Uterus (tissue), 4 donors: ENCODE measurements around the gene CASKIN1. TPM values are rescaled to one million over a fixed set of nuclear protein-coding genes. Genes with fewer than 3 reads are reported as not detected.

Experiments
- DNase-seq, 2 donors: peaks; one replicate each; pipeline ENCODE4 v3.0.0-alpha.2; 2019 to 2020
- H3K27ac ChIP-seq, 2 donors: fragments of 200-600 bp; sonication (generic); 1 replicate in 1 of 2; 2 replicates in 1 of 2; pipeline ENCODE4 v1.5.1; 2016 to 2018
- H3K27me3 ChIP-seq, 2 donors: fragments of 200-600 bp; sonication (generic); one replicate each; pipeline ENCODE4 v1.5.1; 2018 to 2019; ENCODE audit warnings: control low read depth in 1 of 2
- H3K36me3 ChIP-seq, 2 donors: fragments of 200-600 bp; sonication (generic); one replicate each; pipeline ENCODE4 v1.5.1; 2019; ENCODE audit warnings: control low read depth in 1 of 2
- H3K4me1 ChIP-seq, 2 donors: fragments of 200-600 bp; sonication (generic); one replicate each; pipeline ENCODE4 v1.5.1; 2018 to 2019; ENCODE audit warnings: control low read depth in 1 of 2
- H3K4me3 ChIP-seq, 2 donors: fragments of 200-600 bp; sonication (generic); 1 replicate in 1 of 2; 2 replicates in 1 of 2; pipeline ENCODE4 v1.5.1; 2018 to 2019; ENCODE audit warnings: mild to moderate bottlenecking in 1 of 2
- H3K9me3 ChIP-seq, 2 donors: fragments of 200-600 bp; sonication (generic); one replicate each; pipeline ENCODE4 v1.5.1; 2019; ENCODE audit warnings: control low read depth in 1 of 2
- POLR2A ChIP-seq, 2 donors: fragments of 450-650 bp; IDR thresholded peaks; one replicate each; pipeline ENCODE4 v1.6.1; 2016; ENCODE audit warnings: antibody characterized with exemption in 2 of 2, mild to moderate bottlenecking in 1 of 2, moderate library complexity in 1 of 2
- intact Hi-C: fragments of 100-400 bp; cut with DNase I; formaldehyde crosslinking; loops from one replicate; pipeline ENCODE4 v1.15.1; 2023; ENCODE audit warnings: low total_unique reads
- total RNA-seq, 4 donors: library from RNA; depleted of rRNA in 3 of 4; stranded (reverse); fragments of >200 nt in 3 of 4; gene quantifications; one replicate each; pipeline versions ENCODE4 v1.1.0 to v1.2.4, GENCODE V29; 2014 to 2023
- TF ChIP-seq, protein P1 (sequence below), 4 experiments: fragments of 200-600 bp in 2 of 4; fragments of 450-650 bp in 2 of 4; sonication (generic) in 2 of 4; IDR thresholded peaks; one replicate each; pipeline ENCODE4 v1.5.1; 2016 to 2019; ENCODE audit warnings: antibody characterized with exemption in 4 of 4, mild to moderate bottlenecking in 2 of 4, moderate library complexity in 1 of 4
- donor health status: DM: yes; HTN: yes; CAD: no.

Gene CASKIN1
- total RNA-seq, 4 donors from 2014 or later = 0.40 to 2.7 TPM; not detected in 2

DNA sequence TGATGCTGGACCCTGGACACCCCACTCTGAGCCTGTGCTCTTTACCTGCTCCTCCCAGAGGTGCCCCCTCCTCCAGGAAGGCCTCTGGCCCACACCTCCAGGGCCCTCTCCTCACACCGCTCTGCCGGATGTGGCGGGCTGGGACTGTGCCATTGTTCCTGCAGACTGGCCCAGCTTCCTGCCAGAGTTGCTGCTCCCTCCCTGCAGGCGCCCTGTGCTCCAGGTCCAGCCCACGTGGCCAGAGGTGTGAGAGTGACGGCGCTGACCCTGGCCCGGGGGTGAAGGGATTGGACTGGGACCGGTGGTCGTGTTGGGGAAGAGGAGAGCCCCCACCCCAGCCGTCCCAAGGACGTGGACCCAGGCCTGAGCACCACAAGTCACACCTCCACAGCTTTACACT, 32.7 kb upstream of the CASKIN1 start:
- Histone ChIP-seq H3K36me3 (no peaks in the 10 kb centered on the region), H3K9me3 (no peaks in the 10 kb centered on the region), H3K27ac (no peak overlapping the region), H3K4me1 (peaks cover 0 to 12% of the 10 kb centered on the region in 2 donors), H3K4me3 (no peak overlapping the region), H3K27me3 (no peaks in the 10 kb centered on the region)
- TF ChIP-seq POLR2A (IDR thresholded peaks at IDR 0.05) = no peak
- TF ChIP-seq, protein P1, sequence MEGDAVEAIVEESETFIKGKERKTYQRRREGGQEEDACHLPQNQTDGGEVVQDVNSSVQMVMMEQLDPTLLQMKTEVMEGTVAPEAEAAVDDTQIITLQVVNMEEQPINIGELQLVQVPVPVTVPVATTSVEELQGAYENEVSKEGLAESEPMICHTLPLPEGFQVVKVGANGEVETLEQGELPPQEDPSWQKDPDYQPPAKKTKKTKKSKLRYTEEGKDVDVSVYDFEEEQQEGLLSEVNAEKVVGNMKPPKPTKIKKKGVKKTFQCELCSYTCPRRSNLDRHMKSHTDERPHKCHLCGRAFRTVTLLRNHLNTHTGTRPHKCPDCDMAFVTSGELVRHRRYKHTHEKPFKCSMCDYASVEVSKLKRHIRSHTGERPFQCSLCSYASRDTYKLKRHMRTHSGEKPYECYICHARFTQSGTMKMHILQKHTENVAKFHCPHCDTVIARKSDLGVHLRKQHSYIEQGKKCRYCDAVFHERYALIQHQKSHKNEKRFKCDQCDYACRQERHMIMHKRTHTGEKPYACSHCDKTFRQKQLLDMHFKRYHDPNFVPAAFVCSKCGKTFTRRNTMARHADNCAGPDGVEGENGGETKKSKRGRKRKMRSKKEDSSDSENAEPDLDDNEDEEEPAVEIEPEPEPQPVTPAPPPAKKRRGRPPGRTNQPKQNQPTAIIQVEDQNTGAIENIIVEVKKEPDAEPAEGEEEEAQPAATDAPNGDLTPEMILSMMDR (IDR thresholded peaks at IDR 0.05) = no peak
- intact Hi-C loops = no loop called here
- DNase-seq = no peak

DNA sequence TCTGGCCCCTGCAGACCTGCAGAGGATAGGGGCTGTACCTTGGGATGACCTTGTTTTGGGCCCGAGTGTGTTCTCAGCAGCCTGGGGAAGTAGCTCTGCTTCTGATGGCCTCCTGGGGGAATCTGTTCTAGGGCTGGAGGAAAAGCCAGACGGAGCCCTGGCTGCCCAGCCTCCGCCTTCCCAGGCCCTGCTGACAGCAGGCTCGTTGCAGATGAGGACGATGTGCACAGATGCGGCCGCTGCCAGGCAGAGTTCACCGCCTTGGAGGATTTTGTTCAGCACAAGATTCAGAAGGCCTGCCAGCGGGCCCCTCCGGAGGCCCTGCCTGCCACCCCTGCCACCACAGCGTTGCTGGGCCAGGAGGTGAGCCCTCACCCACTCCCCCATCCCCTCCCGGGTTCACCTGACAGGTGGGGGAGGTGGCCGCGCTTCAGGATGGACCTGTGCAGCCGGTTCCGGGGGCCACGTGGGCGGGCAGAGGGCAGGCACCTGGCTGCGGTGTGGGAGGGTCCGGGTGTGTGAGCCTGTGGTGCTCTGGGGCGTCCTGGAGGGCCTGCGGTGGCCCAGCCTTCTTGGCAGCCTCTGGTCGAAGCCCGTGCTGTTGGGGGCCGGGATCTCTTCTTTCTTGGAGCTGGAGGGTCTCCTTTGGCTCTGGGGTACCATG, 31.9 kb upstream of the CASKIN1 start:
- H3K4me1 ChIP-seq = peaks cover 0 to 13% of the 10 kb centered on the region in 2 donors
- H3K4me3 ChIP-seq = no peak overlapping the region
- TF ChIP-seq POLR2A (IDR thresholded peaks at IDR 0.05) = no peak
- TF ChIP-seq, protein P1 (IDR thresholded peaks at IDR 0.05) = no peak
- DNase-seq = no peak
- no peaks in the 10 kb centered on the region for H3K36me3 ChIP-seq
- H3K27ac ChIP-seq = no peak overlapping the region
- intact Hi-C loops = no loop called here
- H3K9me3 ChIP-seq = no peaks in the 10 kb centered on the region
- H3K27me3 ChIP-seq = no peaks in the 10 kb centered on the region

DNA sequence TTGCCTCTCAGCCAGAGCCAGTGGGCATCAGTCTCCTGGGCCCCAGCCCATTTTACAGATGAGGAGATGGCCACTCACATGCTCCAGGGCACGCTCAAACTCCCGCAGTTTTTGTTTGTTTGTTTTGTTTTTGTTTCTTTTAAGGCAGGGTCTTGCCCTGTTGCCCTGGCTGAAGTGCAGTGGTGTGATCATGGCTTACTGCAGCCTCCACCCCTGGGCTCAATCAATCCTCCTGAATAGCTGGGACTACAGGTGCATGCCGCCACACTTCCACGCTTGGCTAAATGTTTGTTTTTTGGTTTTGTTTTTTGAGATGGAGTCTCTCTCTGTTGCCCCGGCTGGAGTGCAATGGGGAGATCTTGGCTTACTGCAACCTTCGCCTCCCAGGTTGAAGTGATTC, 30.5 kb upstream of the CASKIN1 start:
- intact Hi-C loops = no loop called here
- Histone ChIP-seq H3K27me3 (no peaks in the 10 kb centered on the region), H3K36me3 (no peaks in the 10 kb centered on the region), H3K9me3 (no peaks in the 10 kb centered on the region), H3K4me3 (no peak overlapping the region), H3K4me1 (peaks cover 0 to 13% of the 10 kb centered on the region in 2 donors), H3K27ac (no peak overlapping the region)
- TF ChIP-seq POLR2A (IDR thresholded peaks at IDR 0.05) = no peak
- DNase-seq = no peak

DNA sequence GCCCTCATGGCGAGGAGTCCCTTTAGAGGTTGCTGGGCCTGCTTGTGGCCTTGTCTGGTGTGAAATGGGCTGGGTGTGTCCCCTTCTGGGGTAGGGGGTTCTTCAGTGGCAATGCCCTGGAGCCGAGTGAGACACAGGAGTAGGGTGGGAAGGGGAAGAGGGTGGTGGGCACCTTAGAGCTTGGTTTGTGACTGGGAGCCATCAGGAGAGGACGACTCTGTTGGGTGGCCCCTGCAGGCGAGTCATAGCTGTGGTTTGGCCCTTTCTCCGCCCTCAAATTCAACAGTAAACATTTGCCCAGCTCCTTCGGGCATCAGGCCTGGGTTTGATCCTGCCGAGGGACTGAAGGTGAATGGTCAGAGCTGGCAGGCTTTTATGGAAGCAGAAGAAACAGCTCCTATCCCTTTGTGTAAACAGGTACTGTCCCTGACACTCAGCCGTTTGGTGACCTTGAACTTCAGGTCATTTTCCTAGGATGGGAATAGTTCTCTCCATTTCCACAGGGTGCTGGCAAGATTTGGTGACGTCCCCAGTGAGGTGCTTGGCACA, 29.9 kb upstream of the CASKIN1 start:
- intact Hi-C loops = no loop called here
- DNase-seq = no peak
- no peak for TF ChIP-seq POLR2A (IDR thresholded peaks at IDR 0.05)
- TF ChIP-seq, protein P1 (IDR thresholded peaks at IDR 0.05) = no peak
- peaks cover 0 to 13% of the 10 kb centered on the region in 2 donors for H3K4me1 ChIP-seq
- no peaks in the 10 kb centered on the region for H3K27me3 ChIP-seq
- H3K4me3 ChIP-seq = no peak overlapping the region
- no peak overlapping the region for H3K27ac ChIP-seq
- H3K36me3 ChIP-seq = no peaks in the 10 kb centered on the region
- H3K9me3 ChIP-seq = no peaks in the 10 kb centered on the region

DNA sequence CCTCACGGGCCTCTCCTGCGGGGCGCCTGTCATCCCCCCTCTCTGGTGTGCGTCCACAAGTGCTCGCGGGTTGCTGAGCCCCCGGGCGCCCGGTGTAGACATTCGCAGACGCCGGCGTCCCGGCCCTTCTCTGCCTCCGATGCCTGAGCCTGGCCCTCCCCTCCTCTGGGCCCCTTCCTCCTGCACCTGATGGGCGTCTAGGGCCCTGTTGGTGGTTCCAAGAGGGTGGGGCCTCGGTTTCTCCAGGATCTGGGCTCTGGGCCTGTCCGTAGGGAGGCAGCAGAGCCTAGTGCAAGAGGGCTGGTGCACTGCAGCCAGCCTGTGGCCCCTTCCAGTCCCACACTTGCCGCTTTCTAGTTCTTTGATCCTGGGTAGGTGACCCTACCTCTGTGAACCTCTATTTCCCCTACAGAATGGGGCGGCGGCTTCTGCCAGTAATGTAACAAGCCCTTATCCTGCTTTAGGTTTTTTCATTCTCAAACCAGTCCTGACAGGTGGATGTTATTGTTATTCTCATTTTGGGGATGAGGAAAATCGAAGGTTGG, 27.6 kb upstream of the CASKIN1 start:
- peaks cover 0 to 13% of the 10 kb centered on the region in 2 donors for H3K4me1 ChIP-seq
- H3K27me3 ChIP-seq = no peaks in the 10 kb centered on the region
- H3K36me3 ChIP-seq = no peaks in the 10 kb centered on the region
- H3K27ac ChIP-seq = peak overlapping the region; percentile 66 to 68
- DNase-seq = peak in 1 of 2 donors; percentile 51
- no peaks in the 10 kb centered on the region for H3K9me3 ChIP-seq
- intact Hi-C loops = no loop called here
- no peak for TF ChIP-seq POLR2A (IDR thresholded peaks at IDR 0.05)
- H3K4me3 ChIP-seq = peak overlapping the region; percentile 52 to 54

DNA sequence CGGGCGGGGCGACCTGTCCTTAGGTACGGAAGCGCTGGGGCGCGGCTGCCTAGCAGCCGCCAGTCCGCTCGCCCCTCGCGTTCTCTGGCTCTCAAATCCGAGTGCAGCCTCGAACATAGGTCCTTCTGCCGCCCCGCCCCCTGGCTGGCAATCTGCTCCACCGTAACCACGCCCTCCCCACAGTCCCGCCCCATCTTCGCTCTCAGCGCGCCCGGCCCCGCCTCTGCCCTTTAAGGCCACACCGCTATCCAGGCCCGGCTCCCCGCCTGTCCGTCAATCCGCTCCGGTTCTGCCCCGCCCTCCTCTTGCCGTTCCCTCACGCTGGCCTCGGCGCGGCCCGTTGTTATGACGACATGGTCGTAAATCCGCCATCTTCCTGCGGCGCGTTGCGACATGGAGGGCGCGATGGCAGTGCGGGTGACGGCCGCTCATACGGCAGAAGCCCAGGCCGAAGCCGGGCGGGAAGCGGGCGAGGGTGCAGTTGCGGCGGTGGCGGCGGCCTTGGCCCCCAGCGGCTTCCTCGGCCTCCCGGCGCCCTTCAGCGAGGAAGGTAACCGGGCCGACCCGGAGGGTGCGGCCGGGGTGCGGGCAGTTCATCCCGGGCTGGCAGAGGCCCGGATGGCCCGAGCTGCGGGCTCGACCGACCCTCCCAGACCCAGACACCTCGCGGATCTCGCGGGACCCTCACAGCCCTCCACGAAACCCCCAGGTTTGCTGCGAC, 27.0 kb upstream of the CASKIN1 start, which contains the start of gene E4F1:
E4F1 (plus strand) TSS at position 371 of the 721 bp plus-strand sequence; CDS start at position 394, 23 bp downstream.
- H3K27me3 ChIP-seq = no peaks in the 10 kb centered on the region
- peak; percentile 99 for DNase-seq
- peak; percentile 67 to 89 for TF ChIP-seq POLR2A (IDR thresholded peaks at IDR 0.05)
- TF ChIP-seq, protein P1 (IDR thresholded peaks at IDR 0.05) = peak in 2 of 4 experiments; percentile 4 to 15
- intact Hi-C loops = no loop called here
- no peaks in the 10 kb centered on the region for H3K9me3 ChIP-seq
- H3K4me1 ChIP-seq = peaks cover 0 to 13% of the 10 kb centered on the region in 2 donors
- H3K36me3 ChIP-seq = no peaks in the 10 kb centered on the region
- H3K4me3 ChIP-seq = peak within 1 kb of the TSS; percentile 52 to 54
- H3K27ac ChIP-seq = peak within 1 kb of the TSS; percentile 68 to 81
